Colonic mucosa (tissue), 4 donors: ENCODE results near the gene GARNL3. TPM values are rescaled to one million over a fixed set of nuclear protein-coding genes. Genes with fewer than 3 reads are reported as not detected.

Source experiments
- DNase-seq: peaks from one replicate; pipeline ENCODE4 v3.0.0-alpha.2; 2020
- H3K27ac ChIP-seq: fragments of 200-600 bp; one replicate; pipeline ENCODE4 v1.8.0; 2021
- H3K27me3 ChIP-seq: fragments of 200-600 bp; one replicate; pipeline ENCODE4 v1.8.0; 2021
- H3K36me3 ChIP-seq: fragments of 200-600 bp; one replicate; pipeline ENCODE4 v1.8.0; 2021
- H3K4me1 ChIP-seq: fragments of 200-600 bp; one replicate; pipeline ENCODE4 v1.8.0; 2021; ENCODE audit warnings: mild to moderate bottlenecking
- H3K4me3 ChIP-seq: fragments of 200-600 bp; one replicate; pipeline ENCODE4 v1.8.0; 2021
- H3K9ac ChIP-seq, 2 donors: one replicate each; pipeline ENCODE4 v1.7.0; 2013; ENCODE audit warnings: control low read depth in 2 of 2, low read depth in 2 of 2, low read length in 2 of 2
- H3K9me3 ChIP-seq: fragments of 200-600 bp; one replicate; pipeline ENCODE4 v1.8.0; 2021
- intact Hi-C: fragments of 100-400 bp; cut with DNase I; formaldehyde crosslinking; loops from one replicate; pipeline ENCODE4 v1.14.1; 2022
- total RNA-seq, 2 donors: library from RNA; stranded (reverse); fragmentation: NEBNext Ultra II Directional in 1 of 2; extraction: Animal tissue kit (Norgen Biotek cat#: 25700) in 1 of 2; gene quantifications; one replicate each; pipeline ENCODE4 v1.2.1, GENCODE V29; 2021
- TF ChIP-seq, protein P1 (sequence below): fragments of 200-600 bp; IDR thresholded peaks from one replicate; pipeline ENCODE4 v1.8.0; 2022; ENCODE audit warnings: antibody characterized with exemption, mild to moderate bottlenecking
- donor health status: healthy.
- donor health status: DM: no; HTN: no; CAD: no.
- donor health status: DM: no; HTN: no; CAD: no.

The GARNL3 gene
- total RNA-seq, 2 donors from 2014 or later: 4.1 to 5.1 TPM

DNA sequence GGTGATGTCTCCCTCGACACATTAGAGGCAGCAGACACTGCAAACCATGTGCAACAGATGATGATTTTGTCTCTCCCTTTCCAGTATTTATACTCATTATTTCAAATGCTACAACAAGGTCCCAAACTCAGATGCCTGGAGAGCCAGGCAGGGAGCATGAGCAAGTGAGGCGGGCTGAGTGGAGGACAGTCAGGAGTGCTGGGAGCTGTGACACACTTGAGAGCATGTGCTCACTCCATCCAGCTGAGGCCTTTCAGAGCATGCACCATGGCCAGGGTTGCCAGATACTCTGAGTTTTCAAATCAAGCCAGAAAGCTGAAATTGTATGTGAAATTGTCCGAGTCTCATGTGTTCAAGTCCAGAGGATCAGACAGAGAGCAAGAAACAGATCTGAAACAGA, 76.6 kb downstream of the GARNL3 start:
- no peak overlapping the region for H3K4me3 ChIP-seq
- H3K27ac ChIP-seq: no peak overlapping the region
- H3K27me3 ChIP-seq: no peaks in the 10 kb centered on the region
- intact Hi-C loops: no loop called here
- TF ChIP-seq, protein P1, sequence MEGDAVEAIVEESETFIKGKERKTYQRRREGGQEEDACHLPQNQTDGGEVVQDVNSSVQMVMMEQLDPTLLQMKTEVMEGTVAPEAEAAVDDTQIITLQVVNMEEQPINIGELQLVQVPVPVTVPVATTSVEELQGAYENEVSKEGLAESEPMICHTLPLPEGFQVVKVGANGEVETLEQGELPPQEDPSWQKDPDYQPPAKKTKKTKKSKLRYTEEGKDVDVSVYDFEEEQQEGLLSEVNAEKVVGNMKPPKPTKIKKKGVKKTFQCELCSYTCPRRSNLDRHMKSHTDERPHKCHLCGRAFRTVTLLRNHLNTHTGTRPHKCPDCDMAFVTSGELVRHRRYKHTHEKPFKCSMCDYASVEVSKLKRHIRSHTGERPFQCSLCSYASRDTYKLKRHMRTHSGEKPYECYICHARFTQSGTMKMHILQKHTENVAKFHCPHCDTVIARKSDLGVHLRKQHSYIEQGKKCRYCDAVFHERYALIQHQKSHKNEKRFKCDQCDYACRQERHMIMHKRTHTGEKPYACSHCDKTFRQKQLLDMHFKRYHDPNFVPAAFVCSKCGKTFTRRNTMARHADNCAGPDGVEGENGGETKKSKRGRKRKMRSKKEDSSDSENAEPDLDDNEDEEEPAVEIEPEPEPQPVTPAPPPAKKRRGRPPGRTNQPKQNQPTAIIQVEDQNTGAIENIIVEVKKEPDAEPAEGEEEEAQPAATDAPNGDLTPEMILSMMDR: no peak
- peaks cover 10% of the 10 kb centered on the region for H3K4me1 ChIP-seq
- no peak for DNase-seq
- no peaks in the 10 kb centered on the region for H3K9me3 ChIP-seq
- H3K36me3 ChIP-seq: no peaks in the 10 kb centered on the region
- no peak overlapping the region for H3K9ac ChIP-seq

- TF ChIP-seq, protein P1: no peak
- H3K4me3 ChIP-seq: no peak overlapping the region
- no peaks in the 10 kb centered on the region for H3K36me3 ChIP-seq
- no peak overlapping the region for H3K9ac ChIP-seq
- H3K9me3 ChIP-seq: no peaks in the 10 kb centered on the region
- no peak for DNase-seq
- H3K27me3 ChIP-seq: no peaks in the 10 kb centered on the region
- H3K4me1 ChIP-seq: no peaks in the 10 kb centered on the region
- intact Hi-C loops: no loop called here
- H3K27ac ChIP-seq: no peak overlapping the region
Measured at GRCh38 chr9:127344368-127345000, 79.9 kb downstream of the GARNL3 start.

DNA sequence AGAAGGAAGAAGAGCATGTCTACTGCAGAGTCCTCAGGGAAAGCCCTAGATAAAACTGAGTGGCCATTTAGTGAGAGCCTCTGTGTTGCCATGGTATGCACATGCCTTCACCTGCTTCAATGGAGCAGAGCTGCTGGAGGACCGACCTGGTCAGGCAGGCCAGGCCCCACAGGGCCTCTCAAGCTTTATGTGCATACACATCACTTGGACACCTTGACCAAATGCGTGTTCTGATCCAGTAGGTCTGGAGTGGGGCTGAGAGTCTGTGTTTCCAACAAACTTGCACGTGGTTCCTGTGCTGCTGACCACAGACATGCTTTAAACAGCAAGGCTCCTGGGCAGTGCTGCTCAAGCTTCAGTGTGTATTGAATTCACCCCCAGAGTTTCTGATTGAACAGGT, 81.0 kb downstream of the GARNL3 start:
- no peak overlapping the region for H3K9ac ChIP-seq
- no peak overlapping the region for H3K4me3 ChIP-seq
- TF ChIP-seq, protein P1: no peak
- H3K27ac ChIP-seq: no peak overlapping the region
- intact Hi-C loops: no loop called here
- H3K4me1 ChIP-seq: no peaks in the 10 kb centered on the region
- no peaks in the 10 kb centered on the region for H3K27me3 ChIP-seq
- no peaks in the 10 kb centered on the region for H3K9me3 ChIP-seq
- DNase-seq: no peak
- H3K36me3 ChIP-seq: no peaks in the 10 kb centered on the region

GRCh38 chr9:127346584-127346983, 82.0 kb downstream of the GARNL3 start:
- H3K9ac ChIP-seq: no peak overlapping the region
- no peak overlapping the region for H3K27ac ChIP-seq
- no peak for DNase-seq
- no peaks in the 10 kb centered on the region for H3K27me3 ChIP-seq
- intact Hi-C loops: no loop called here
- TF ChIP-seq, protein P1: no peak
- H3K4me3 ChIP-seq: no peak overlapping the region
- H3K9me3 ChIP-seq: no peaks in the 10 kb centered on the region
- no peaks in the 10 kb centered on the region for H3K36me3 ChIP-seq
- H3K4me1 ChIP-seq: no peaks in the 10 kb centered on the region

DNA sequence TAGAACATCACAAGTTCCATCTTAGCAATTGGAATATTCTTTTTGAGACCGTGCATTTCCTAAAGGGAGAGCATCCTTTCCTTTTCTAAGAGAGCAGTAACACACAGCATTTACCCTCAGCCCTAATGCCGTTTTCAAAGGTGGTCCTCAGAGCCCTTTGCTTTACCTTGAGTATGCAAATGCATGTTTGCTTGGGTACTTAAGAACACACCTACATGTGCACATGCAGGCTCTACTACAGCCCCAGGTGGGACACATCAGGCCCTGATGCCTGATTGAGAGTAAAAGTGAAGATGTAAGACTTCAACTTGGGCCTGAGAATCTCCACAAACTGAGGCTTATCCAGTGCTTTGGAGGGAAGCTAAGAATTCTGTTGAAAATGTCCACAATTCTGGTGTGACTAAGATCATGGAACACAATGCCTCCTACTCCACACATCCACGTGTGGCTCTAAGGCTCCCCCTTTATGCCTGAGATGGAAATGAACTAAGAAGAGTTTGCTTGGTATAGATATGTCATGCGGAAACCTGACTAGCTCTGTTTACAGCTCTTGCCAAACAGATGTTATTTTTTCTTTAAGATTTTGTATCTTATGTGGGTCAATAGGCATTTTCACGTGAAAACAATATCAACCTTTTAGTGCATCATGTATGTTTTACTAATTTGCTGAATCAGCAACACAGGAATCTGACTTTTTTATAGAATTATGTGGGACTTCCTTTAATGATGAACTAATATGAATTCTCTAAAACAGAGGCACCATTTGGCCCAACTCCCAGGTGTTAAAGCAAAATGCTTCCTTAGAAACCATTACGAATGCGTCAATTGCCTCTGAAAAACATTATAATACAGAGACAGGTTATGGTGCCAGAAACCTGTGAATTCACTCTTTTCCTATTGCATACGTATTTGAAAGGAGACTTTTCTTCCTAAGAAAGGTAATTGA, 83.5 kb downstream of the GARNL3 start:
- Histone ChIP-seq H3K4me1 (no peaks in the 10 kb centered on the region), H3K27ac (no peak overlapping the region), H3K9me3 (no peaks in the 10 kb centered on the region), H3K9ac (no peak overlapping the region), H3K4me3 (no peak overlapping the region), H3K36me3 (no peaks in the 10 kb centered on the region), H3K27me3 (no peaks in the 10 kb centered on the region)
- intact Hi-C loops: no loop called here
- TF ChIP-seq, protein P1: no peak
- no peak for DNase-seq
